DOHH2 (cell line): ENCODE measurements around the gene CACNA1A.

Experiments used
- H3F3A ChIP-seq: fragments of 200-600 bp; sonication (generic), shearing (Covaris generic); 2 replicates; pipeline ENCODE4 v1.6.0; 2016; ENCODE audit warnings: antibody characterized with exemption, mild to moderate bottlenecking; ENCODE audit not compliant: control insufficient read depth, insufficient read depth
- H3K27ac ChIP-seq: fragments of 200-600 bp; sonication (generic); 2 replicates; pipeline ENCODE4 v1.5.1; 2014; ENCODE audit warnings: low read depth, mild to moderate bottlenecking, low read length, moderate library complexity
- H3K27me3 ChIP-seq: fragments of 200-600 bp; sonication (generic); 2 replicates; pipeline ENCODE4 v1.6.1; 2014; ENCODE audit warnings: mild to moderate bottlenecking, low read length, mixed read lengths; ENCODE audit not compliant: control insufficient read depth
- H3K36me3 ChIP-seq: fragments of 200-600 bp; sonication (generic); 2 replicates; pipeline ENCODE4 v1.6.1; 2014; ENCODE audit warnings: mild to moderate bottlenecking, low read length, moderate library complexity, mixed read lengths; ENCODE audit not compliant: control insufficient read depth
- H3K4me1 ChIP-seq: fragments of 200-600 bp; sonication (generic); 2 replicates; pipeline ENCODE4 v1.6.1; 2014; ENCODE audit warnings: mild to moderate bottlenecking, low read length, mixed read lengths; ENCODE audit not compliant: control insufficient read depth
- H3K4me2 ChIP-seq: fragments of 200-600 bp; sonication (generic); 2 replicates; pipeline ENCODE4 v1.6.0; 2014; ENCODE audit warnings: mild to moderate bottlenecking, low read length, moderate library complexity
- H3K4me3 ChIP-seq: fragments of 200-600 bp; sonication (generic); 2 replicates; pipeline ENCODE4 v1.5.1; 2014; ENCODE audit warnings: mild to moderate bottlenecking, low read length, mixed read lengths
- H3K79me2 ChIP-seq: fragments of 200-600 bp; sonication (generic); 2 replicates; pipeline ENCODE4 v1.6.1; 2014; ENCODE audit warnings: mild to moderate bottlenecking, low read length, mixed read lengths; ENCODE audit not compliant: control insufficient read depth
- H3K9me2 ChIP-seq: fragments of 200-600 bp; sonication (generic); replicated peaks from 2 replicates; pipeline ENCODE4 v1.6.1; 2014; ENCODE audit warnings: mild to moderate bottlenecking, low read length, mixed read lengths; ENCODE audit not compliant: control insufficient read depth
- H3K9me3 ChIP-seq: fragments of 200-600 bp; sonication (generic); 2 replicates; pipeline ENCODE4 v1.6.1; 2014; ENCODE audit warnings: antibody characterized with exemption, low read length, mixed read lengths; ENCODE audit not compliant: control insufficient read depth, insufficient read depth
- H4K20me1 ChIP-seq: fragments of 200-600 bp; sonication (generic); 2 replicates; pipeline ENCODE4 v1.6.0; 2014; ENCODE audit warnings: low read depth, mild to moderate bottlenecking, antibody characterized with exemption, low read length, moderate library complexity; ENCODE audit not compliant: control insufficient read depth, insufficient read depth
- CTCF ChIP-seq: fragments of 200-600 bp; sonication (generic); IDR thresholded peaks from one replicate; pipeline ENCODE4 v1.5.1; 2014; ENCODE audit warnings: antibody characterized with exemption, mild to moderate bottlenecking, low read depth, low read length; ENCODE audit not compliant: poor library complexity, severe bottlenecking
- EZH2phosphoT487 ChIP-seq: fragments of 200-600 bp; sonication (generic); IDR thresholded peaks from 2 replicates; pipeline ENCODE4 v1.6.1; 2017; ENCODE audit warnings: borderline replicate concordance, mild to moderate bottlenecking, antibody characterized with exemption, low read length, moderate library complexity, mixed read lengths

CACNA1A gene

GRCh38 chr19:13215572-13216380 lies 290.5 kb downstream of the CACNA1A start:
- H3K4me3 ChIP-seq: 0 out of 2 replicates have a peak overlapping the region, but pooled peaks have one; percentile 5
- no peaks in the 10 kb centered on the region for H4K20me1 ChIP-seq
- no peaks in the 10 kb centered on the region for H3K79me2 ChIP-seq
- H3K9me3 ChIP-seq: no peaks in the 10 kb centered on the region
- peaks cover 10% of the 10 kb centered on the region; the same call in 1 of the 2 replicates for H3K27me3 ChIP-seq
- no peaks in the 10 kb centered on the region for H3K9me2 ChIP-seq
- no peak overlapping the region for H3K27ac ChIP-seq
- H3K4me1 ChIP-seq: peaks cover 7% of the 10 kb centered on the region
- no peaks in the 10 kb centered on the region for H3K36me3 ChIP-seq
- no peaks in the 10 kb centered on the region for H3F3A ChIP-seq
- TF ChIP-seq EZH2phosphoT487 (no peak), CTCF (no peak)
- peak overlapping the region; percentile 31; the same call in 1 of the 2 replicates for H3K4me2 ChIP-seq

GRCh38 chr19:13214036-13214730 lies 292.1 kb downstream of the CACNA1A start:
- Histone ChIP-seq H3K9me2 (no peaks in the 10 kb centered on the region), H3K27me3 (peaks cover 23% of the 10 kb centered on the region), H3K27ac (no peak overlapping the region), H3K79me2 (no peaks in the 10 kb centered on the region), H3K4me3 (no peak overlapping the region), H4K20me1 (no peaks in the 10 kb centered on the region), H3K4me2 (no peak overlapping the region), H3K9me3 (no peaks in the 10 kb centered on the region), H3F3A (no peaks in the 10 kb centered on the region), H3K4me1 (peaks cover 23% of the 10 kb centered on the region), H3K36me3 (no peaks in the 10 kb centered on the region)
- no peak for TF ChIP-seq EZH2phosphoT487
- TF ChIP-seq CTCF: no peak

GRCh38 chr19:13212759-13213330 lies 293.4 kb downstream of the CACNA1A start:
- Histone ChIP-seq H3K4me3 (no peak overlapping the region), H3K36me3 (no peaks in the 10 kb centered on the region), H4K20me1 (no peaks in the 10 kb centered on the region), H3K27me3 (peaks cover 28% of the 10 kb centered on the region), H3K4me2 (no peak overlapping the region), H3K9me2 (no peaks in the 10 kb centered on the region), H3K79me2 (no peaks in the 10 kb centered on the region), H3K27ac (no peak overlapping the region), H3K9me3 (no peaks in the 10 kb centered on the region), H3K4me1 (peaks cover 34% of the 10 kb centered on the region), H3F3A (no peaks in the 10 kb centered on the region)
- peak; percentile 89 for TF ChIP-seq CTCF
- no peak for TF ChIP-seq EZH2phosphoT487
